B cell (primary cell): Measurements from ENCODE around the gene CLN6. TPM values are rescaled to one million over a fixed set of nuclear protein-coding genes. Genes with fewer than 3 reads are reported as not detected.
"Not testable (repeated sequence)": the region's sequence is repeated elsewhere in the genome, so short reads cannot be mapped to it uniquely, and the experiment has no call there.

Source experiments
- ATAC-seq: fragments of 200-7000 bp; cut with Tn5 transposase; one replicate; pipeline ENCODE4 v1.10.0; 2021; ENCODE audit warnings: low read depth, mild to moderate bottlenecking, moderate number of reproducible peaks, moderate library complexity
- CTCF ChIA-PET: fragments of 350-600 bp; sonication (Branson Sonifier 250); formaldehyde crosslinking; loops from one replicate; lab custom pipeline; 2021; ENCODE audit warnings: antibody characterized with exemption, inconsistent platforms; lab: Charles Lee
- POLR2A ChIA-PET: fragments of 350-600 bp; sonication (Branson Sonifier 250); formaldehyde crosslinking; loops from one replicate; lab custom pipeline; 2021; ENCODE audit warnings: antibody characterized with exemption; lab: Charles Lee
- DNase-seq: peaks from one replicate; pipeline ENCODE4 v3.0.0; 2013
- H2AFZ ChIP-seq: 2 replicates; pipeline ENCODE4 v1.6.1; 2012; ENCODE audit warnings: mild to moderate bottlenecking, low read depth, low read length; ENCODE audit not compliant: insufficient read depth, poor library complexity, severe bottlenecking
- H3K27ac ChIP-seq, 2 donors: 1 replicate in 1 of 2; 2 replicates in 1 of 2; pipeline ENCODE4 v1.5.1; 2012 to 2013; ENCODE audit warnings: low read length in 2 of 2, mild to moderate bottlenecking in 2 of 2, moderate library complexity in 1 of 2
- H3K27me3 ChIP-seq, 4 experiments: fragments of 200-600 bp in 1 of 4; sonication (generic) in 1 of 4; replicated peaks in 1 of 4; 1 replicate in 2 of 4; 2 replicates in 2 of 4; pipeline versions ENCODE4 v1.6.1 to v1.7.0; 2013 to 2016; ENCODE audit warnings: low read length in 3 of 4, mild to moderate bottlenecking in 2 of 4, mixed read lengths in 1 of 4, moderate library complexity in 1 of 4; ENCODE audit not compliant: insufficient read depth in 4 of 4, control insufficient read depth in 3 of 4; ENCODE audit errors: control extremely low read depth in 1 of 4
- H3K36me3 ChIP-seq, 2 experiments: replicated peaks in 1 of 2; 1 replicate in 1 of 2; 2 replicates in 1 of 2; pipeline versions ENCODE4 v1.6.1 to v1.7.1; 2013; ENCODE audit warnings: low read length in 1 of 2; ENCODE audit not compliant: insufficient read depth in 2 of 2, control insufficient read depth in 1 of 2; ENCODE audit errors: control extremely low read depth in 1 of 2, extremely low read depth in 1 of 2
- H3K4me1 ChIP-seq, 2 donors: fragments of 200-600 bp in 1 of 2; sonication (generic) in 1 of 2; 1 replicate in 1 of 2; 2 replicates in 1 of 2; pipeline versions ENCODE4 v1.5.1 to v1.6.1; 2013 to 2017; ENCODE audit warnings: low read length in 2 of 2; ENCODE audit not compliant: control insufficient read depth in 2 of 2, insufficient read depth in 2 of 2
- H3K4me2 ChIP-seq: replicated peaks from 2 replicates; pipeline ENCODE3; 2012; ENCODE audit warnings: mild to moderate bottlenecking, low read depth, low read length; ENCODE audit not compliant: poor library complexity, severe bottlenecking
- H3K4me3 ChIP-seq, 5 experiments: fragments of 200-600 bp in 1 of 5; sonication (generic) in 1 of 5; 1 replicate in 3 of 5; 2 replicates in 2 of 5; pipeline versions ENCODE4 v1.5.1 to v1.7.0; 2011 to 2016; ENCODE audit warnings: low read length in 4 of 5, mild to moderate bottlenecking in 4 of 5, low read depth in 2 of 5, control low read depth in 1 of 5, moderate library complexity in 1 of 5; ENCODE audit not compliant: insufficient read depth in 1 of 5; ENCODE audit errors: control extremely low read depth in 1 of 5, extremely low read depth in 1 of 5
- H3K79me2 ChIP-seq: fragments of 200-600 bp; sonication (generic); one replicate; pipeline ENCODE4 v1.6.0; 2016; ENCODE audit warnings: low read length; ENCODE audit not compliant: control insufficient read depth, insufficient read depth
- H3K9ac ChIP-seq: fragments of 200-600 bp; sonication (generic); 2 replicates; pipeline ENCODE4 v1.6.1; 2017; ENCODE audit warnings: mild to moderate bottlenecking, low read length, moderate library complexity
- H3K9me3 ChIP-seq, 3 donors: one replicate each; pipeline versions ENCODE4 v1.6.1 to v1.7.1; 2013; ENCODE audit warnings: low read length in 2 of 3; ENCODE audit not compliant: control insufficient read depth in 2 of 3, insufficient read depth in 1 of 3; ENCODE audit errors: control extremely low read depth in 1 of 3
- H4K20me1 ChIP-seq: 2 replicates; pipeline ENCODE4 v1.6.0; 2012; ENCODE audit warnings: mild to moderate bottlenecking, low read length; ENCODE audit not compliant: insufficient read depth, control insufficient read depth, poor library complexity, severe bottlenecking
- H3K27ac Mint-ChIP-seq: one replicate; pipeline ENCODE4 v1.8.0; 2021; ENCODE audit warnings: mixed read lengths
- H3K27me3 Mint-ChIP-seq: one replicate; pipeline ENCODE4 v1.8.0; 2021; ENCODE audit warnings: mixed read lengths
- H3K4me1 Mint-ChIP-seq: one replicate; pipeline ENCODE4 v1.8.0; 2021; ENCODE audit warnings: mixed read lengths
- H3K4me3 Mint-ChIP-seq: one replicate; pipeline ENCODE4 v1.8.0; 2021; ENCODE audit warnings: mixed read lengths
- H3K9me3 Mint-ChIP-seq: one replicate; pipeline ENCODE4 v1.8.0; 2022; ENCODE audit warnings: mixed read lengths; ENCODE audit not compliant: insufficient read depth
- EZH2 ChIP-seq: IDR thresholded peaks from 2 replicates; pipeline ENCODE4 v1.6.1; 2012; ENCODE audit warnings: borderline replicate concordance, low read depth, mild to moderate bottlenecking, moderate library complexity, low read length; ENCODE audit not compliant: insufficient read depth, poor library complexity, severe bottlenecking
- WGBS: methylation state at CpG from one replicate; pipeline ENCODE4 v1.1.5; 2013; ENCODE audit warnings: missing lambda C conversion rate; ENCODE audit not compliant: insufficient coverage; 5-methylcytosine and 5-hydroxymethylcytosine counted together
- intact Hi-C: fragments of 100-400 bp; cut with micrococcal nuclease; formaldehyde crosslinking; loops from one replicate; pipeline ENCODE4 v1.10.0; 2022
- polyA plus RNA-seq: library from polyadenylated mRNA; depleted of rRNA; stranded (reverse); fragments of >200 nt; gene quantifications from 2 replicates; pipeline ENCODE4 v1.2.3, GENCODE V29; 2012
- total RNA-seq, 2 donors: library from RNA; stranded (reverse); fragments of 120-200 nt in 1 of 2; gene quantifications; 1 replicate in 1 of 2; 2 replicates in 1 of 2; pipeline versions ENCODE4 v1.2.3 to v1.2.4, GENCODE V29; 2013 to 2022

CLN6 gene
- total and polyA plus RNA-seq, 2 donors (not counting 1 experiment from before 2014, with no cell fraction given) = 22.8 TPM

GRCh38 chr15:68213991-68214837 is 15.3 kb downstream of the CLN6 start:
- DNase-seq (no peak), ATAC-seq (no peak)
- H3K27me3 Mint-ChIP-seq = no peaks in the 10 kb centered on the region
- intact Hi-C loops = no loop called here
- Histone ChIP-seq H3K36me3 (peaks cover 0 to 12% of the 10 kb centered on the region in 2 experiments), H3K27ac (no peak overlapping the region), H3K79me2 (peaks cover 9% of the 10 kb centered on the region), H2AFZ (no peak overlapping the region), H3K4me1 (peaks cover 16% of the 10 kb centered on the region in 2 donors), H3K9ac (no peak overlapping the region), H3K4me2 (no peak overlapping the region), H4K20me1 (peaks cover 8% of the 10 kb centered on the region), H3K27me3 (no peaks in the 10 kb centered on the region), H3K4me3 (no peak overlapping the region), H3K9me3 (peaks cover 0 to 7% (median 0%) of the 10 kb centered on the region in 3 donors)
- POLR2A ChIA-PET = no interaction called here
- TF ChIP-seq EZH2 = no peak
- no peaks in the 10 kb centered on the region for H3K9me3 Mint-ChIP-seq
- peaks cover 13% of the 10 kb centered on the region for H3K4me1 Mint-ChIP-seq
- H3K27ac Mint-ChIP-seq = no peak overlapping the region
- CTCF ChIA-PET = no interaction called here
- WGBS = 95% methylated on average over 17 of the region's 17 CpGs
- H3K4me3 Mint-ChIP-seq = no peak overlapping the region

- H3K27me3 ChIP-seq, H3K27ac ChIP-seq, ATAC-seq, H3K9me3 ChIP-seq, H2AFZ ChIP-seq, H3K4me3 ChIP-seq, H3K9me3 Mint-ChIP-seq, H3K9ac ChIP-seq, H4K20me1 ChIP-seq, H3K27me3 Mint-ChIP-seq, POLR2A ChIA-PET, H3K27ac Mint-ChIP-seq, intact Hi-C loops, H3K79me2 ChIP-seq, DNase-seq, H3K36me3 ChIP-seq, H3K4me3 Mint-ChIP-seq, H3K4me2 ChIP-seq: not testable (repeated sequence)
- WGBS = 100% methylated on average over 3 of the region's 6 CpGs
- peaks cover 20% of the 10 kb centered on the region for H3K4me1 Mint-ChIP-seq
- CTCF ChIA-PET = interaction anchor here (1.0 kb wide), 1 partner anchor 127 kb away, joined by 3 read pairs; no protein-coding TSS in a partner anchor
- H3K4me1 ChIP-seq = peaks cover 23% of the 10 kb centered on the region in 2 donors
Measured at GRCh38 chr15:68213491-68213845, 16.1 kb downstream of the CLN6 start.
